Fibroblast of lung (primary cell): ENCODE measurements around the gene LMO1. TPM values are rescaled to one million over a fixed set of nuclear protein-coding genes. Genes with fewer than 3 reads are reported as not detected.
A peak's percentile ranks its signal among the peaks of the same experiment; 100 is the strongest.

Experiments used
- DNase-seq, 2 donors: peaks; one replicate each; pipeline versions ENCODE4 v3.0.0 to v3.0.0-alpha.2; 2010; ENCODE audit warnings: low read depth in 2 of 2
- H2AFZ ChIP-seq: 2 replicates; pipeline ENCODE4 v1.5.1; 2012; ENCODE audit warnings: low read length, control low read depth, inconsistent platforms
- H3K27ac ChIP-seq: 2 replicates; pipeline ENCODE4 v1.5.1; 2011; ENCODE audit warnings: low read length, control low read depth; ENCODE audit not compliant: insufficient read depth
- H3K27me3 ChIP-seq: 2 replicates; pipeline ENCODE4 v1.5.1; 2011; ENCODE audit warnings: mild to moderate bottlenecking, low read length; ENCODE audit not compliant: control insufficient read depth, insufficient read depth
- H3K36me3 ChIP-seq: 2 replicates; pipeline ENCODE4 v1.5.1; 2011; ENCODE audit warnings: low read length; ENCODE audit not compliant: control insufficient read depth, insufficient read depth
- H3K4me1 ChIP-seq: 2 replicates; pipeline ENCODE4 v1.5.1; 2011; ENCODE audit warnings: low read length; ENCODE audit not compliant: control insufficient read depth, insufficient read depth; ENCODE audit errors: extremely low read depth
- H3K4me2 ChIP-seq: 2 replicates; pipeline ENCODE4 v1.5.1; 2011; ENCODE audit warnings: low read length, control low read depth; ENCODE audit not compliant: insufficient read depth; ENCODE audit errors: extremely low read depth
- H3K4me3 ChIP-seq, 4 experiments: fragments of 200-600 bp in 1 of 4; sonication (generic) in 1 of 4; replicated peaks in 1 of 4; 2 replicates each; pipeline ENCODE4 v1.5.1; 2011 to 2016; ENCODE audit warnings: low read length in 4 of 4, low read depth in 3 of 4, mild to moderate bottlenecking in 3 of 4, control low read depth in 2 of 4, inconsistent platforms in 1 of 4, mixed read lengths in 1 of 4; ENCODE audit not compliant: insufficient read depth in 1 of 4; ENCODE audit errors: control extremely low read depth in 1 of 4
- H3K79me2 ChIP-seq: 2 replicates; pipeline ENCODE4 v1.5.1; 2012; ENCODE audit warnings: mild to moderate bottlenecking, low read length, inconsistent platforms; ENCODE audit not compliant: control insufficient read depth, insufficient read depth
- H3K9ac ChIP-seq: 2 replicates; pipeline ENCODE4 v1.5.1; 2011; ENCODE audit warnings: mild to moderate bottlenecking, low read length, control low read depth; ENCODE audit not compliant: insufficient read depth
- H3K9me3 ChIP-seq: 2 replicates; pipeline ENCODE4 v1.5.1; 2012; ENCODE audit warnings: low read depth, low read length; ENCODE audit not compliant: control insufficient read depth, insufficient read depth
- H4K20me1 ChIP-seq: 2 replicates; pipeline ENCODE4 v1.5.1; 2011; ENCODE audit warnings: low read length; ENCODE audit not compliant: control insufficient read depth, insufficient read depth; ENCODE audit errors: extremely low read depth
- EZH2 ChIP-seq: IDR thresholded peaks from 2 replicates; pipeline ENCODE4 v1.5.1; 2012; ENCODE audit warnings: low read length, control low read depth, mild to moderate bottlenecking; ENCODE audit errors: missing control alignments
- polyA plus RNA-seq, 2 donors: library from polyadenylated mRNA; depleted of rRNA in 1 of 2; stranded (reverse) in 1 of 2; unstranded in 1 of 2; fragments of >200 nt; gene quantifications; 2 replicates each; pipeline ENCODE4 v1.2.1, GENCODE V29; 2011 to 2012; ENCODE audit warnings: missing spikeins in 1 of 2
- total RNA-seq: library from RNA; depleted of rRNA; stranded (reverse); fragments of >200 nt; gene quantifications from 2 replicates; pipeline ENCODE4 v1.2.1, GENCODE V29; 2014
- TF ChIP-seq, protein P1 (sequence below), 2 donors: IDR thresholded peaks in 1 of 2; conservative IDR thresholded peaks in 1 of 2; 1 replicate in 1 of 2; 2 replicates in 1 of 2; pipeline ENCODE4 v1.5.1; 2011 to 2012; ENCODE audit warnings: low read length in 2 of 2, control low read depth in 1 of 2, inconsistent platforms in 1 of 2, low read depth in 1 of 2, mild to moderate bottlenecking in 1 of 2

LMO1 gene
- total and polyA plus RNA-seq, 2 donors (not counting 1 experiment from before 2014, with no cell fraction given), result not detected

DNA sequence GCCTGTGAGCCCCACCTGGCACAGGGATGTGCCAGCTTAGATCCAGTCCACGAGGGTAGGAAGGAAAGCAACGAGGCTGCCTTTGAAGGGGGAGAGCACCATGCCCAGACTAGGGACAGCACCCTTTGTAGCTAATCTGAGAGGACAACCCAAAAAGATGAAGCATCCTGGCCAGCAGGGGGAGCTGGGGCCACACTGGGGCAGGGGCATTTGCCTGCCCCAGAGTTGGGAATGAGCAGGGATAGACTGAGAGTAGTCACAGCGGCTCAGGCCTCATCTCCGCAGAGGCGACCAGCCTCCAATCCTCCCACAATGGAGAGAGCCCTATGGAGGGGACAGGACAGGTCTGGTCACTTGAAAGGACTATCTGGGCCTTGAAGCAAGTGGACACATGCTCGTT lies 16.4 kb downstream of the LMO1 start:
- Histone ChIP-seq H3K4me1 (no peaks in the 10 kb centered on the region), H3K27ac (no peak overlapping the region), H4K20me1 (no peaks in the 10 kb centered on the region), H3K9ac (no peak overlapping the region), H3K79me2 (no peaks in the 10 kb centered on the region), H3K27me3 (peaks cover 4% of the 10 kb centered on the region), H3K4me3 (no peak overlapping the region), H3K4me2 (no peak overlapping the region), H3K36me3 (no peaks in the 10 kb centered on the region), H3K9me3 (no peaks in the 10 kb centered on the region), H2AFZ (no peak overlapping the region)
- no peak for DNase-seq
- TF ChIP-seq, protein P1, sequence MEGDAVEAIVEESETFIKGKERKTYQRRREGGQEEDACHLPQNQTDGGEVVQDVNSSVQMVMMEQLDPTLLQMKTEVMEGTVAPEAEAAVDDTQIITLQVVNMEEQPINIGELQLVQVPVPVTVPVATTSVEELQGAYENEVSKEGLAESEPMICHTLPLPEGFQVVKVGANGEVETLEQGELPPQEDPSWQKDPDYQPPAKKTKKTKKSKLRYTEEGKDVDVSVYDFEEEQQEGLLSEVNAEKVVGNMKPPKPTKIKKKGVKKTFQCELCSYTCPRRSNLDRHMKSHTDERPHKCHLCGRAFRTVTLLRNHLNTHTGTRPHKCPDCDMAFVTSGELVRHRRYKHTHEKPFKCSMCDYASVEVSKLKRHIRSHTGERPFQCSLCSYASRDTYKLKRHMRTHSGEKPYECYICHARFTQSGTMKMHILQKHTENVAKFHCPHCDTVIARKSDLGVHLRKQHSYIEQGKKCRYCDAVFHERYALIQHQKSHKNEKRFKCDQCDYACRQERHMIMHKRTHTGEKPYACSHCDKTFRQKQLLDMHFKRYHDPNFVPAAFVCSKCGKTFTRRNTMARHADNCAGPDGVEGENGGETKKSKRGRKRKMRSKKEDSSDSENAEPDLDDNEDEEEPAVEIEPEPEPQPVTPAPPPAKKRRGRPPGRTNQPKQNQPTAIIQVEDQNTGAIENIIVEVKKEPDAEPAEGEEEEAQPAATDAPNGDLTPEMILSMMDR (conservative IDR thresholded peaks at IDR 0.05 in 1 of 2, IDR thresholded peaks at IDR 0.05 in 1 of 2; ENCODE audit: low read depth in 1 of 2, low read length in 2 of 2), result peak; percentile 32 to 47
- TF ChIP-seq EZH2, result no peak

DNA sequence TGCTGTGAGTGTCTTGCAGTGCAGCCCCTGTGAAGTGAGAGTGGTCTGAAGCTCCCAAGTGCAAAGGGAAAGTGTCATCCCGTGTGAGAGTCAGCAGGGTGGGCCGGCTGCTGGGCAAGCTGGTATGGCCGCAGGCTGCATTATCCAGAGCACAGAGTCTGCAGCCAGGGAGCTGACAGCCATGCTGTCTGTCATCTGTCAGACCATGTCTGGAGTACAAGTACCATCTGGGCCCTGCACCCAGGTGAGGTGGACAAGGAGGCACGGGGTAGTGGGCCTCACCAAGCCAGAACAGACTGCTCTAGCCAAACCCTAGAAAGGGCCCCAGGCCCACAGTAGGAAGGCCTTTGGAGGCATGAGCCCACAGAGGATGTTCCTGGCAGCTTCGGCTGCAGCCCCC lies 20.2 kb downstream of the LMO1 start:
- DNase-seq, result no peak
- TF ChIP-seq, protein P1 (conservative IDR thresholded peaks at IDR 0.05 in 1 of 2, IDR thresholded peaks at IDR 0.05 in 1 of 2; ENCODE audit: low read depth in 1 of 2, low read length in 2 of 2), result no peak
- no peak for TF ChIP-seq EZH2
- Histone ChIP-seq H4K20me1 (no peaks in the 10 kb centered on the region), H2AFZ (no peak overlapping the region), H3K36me3 (no peaks in the 10 kb centered on the region), H3K4me2 (no peak overlapping the region), H3K79me2 (no peaks in the 10 kb centered on the region), H3K27ac (no peak overlapping the region), H3K9ac (no peak overlapping the region), H3K4me3 (no peak overlapping the region), H3K9me3 (no peaks in the 10 kb centered on the region), H3K27me3 (peaks cover 5% of the 10 kb centered on the region), H3K4me1 (no peaks in the 10 kb centered on the region)

DNA sequence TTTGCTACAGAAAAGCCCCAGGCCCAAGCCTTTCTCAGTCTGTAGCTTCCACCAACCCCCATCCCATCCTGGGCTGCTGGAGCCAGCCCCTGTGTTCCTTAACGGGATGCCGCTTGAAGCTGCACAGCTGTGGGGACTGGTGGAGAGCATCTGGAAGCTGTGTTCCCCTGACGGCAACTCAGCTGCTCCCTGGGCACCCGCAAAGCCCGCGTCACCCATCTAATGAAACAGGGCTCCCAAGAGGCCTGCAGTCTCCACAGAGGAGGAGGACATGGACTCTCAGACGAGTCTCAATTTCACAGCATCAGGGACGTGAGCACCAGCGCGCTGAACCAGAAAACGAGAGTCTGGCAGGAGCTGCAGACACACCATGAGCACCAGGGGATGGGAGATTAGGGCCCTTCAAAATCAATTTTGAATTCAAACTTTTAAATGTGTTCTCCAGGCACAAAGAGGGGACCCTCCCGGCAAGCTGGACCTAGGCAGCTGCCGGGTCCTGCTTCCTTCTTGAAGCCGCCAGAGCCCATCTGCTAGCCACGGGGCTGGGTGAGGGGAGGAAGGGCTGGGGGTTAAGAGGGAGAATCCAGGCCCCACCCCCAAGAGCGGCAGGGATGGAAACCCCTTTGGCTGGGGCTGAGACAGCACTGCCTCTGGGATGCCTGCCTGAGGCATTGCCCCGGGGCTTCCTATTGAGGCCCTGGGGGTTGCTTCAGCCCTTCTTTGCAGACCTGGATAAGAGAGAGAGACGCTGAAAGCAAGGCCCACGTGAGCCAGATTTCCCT lies 21.0 kb downstream of the LMO1 start:
- Histone ChIP-seq H3K4me1 (no peaks in the 10 kb centered on the region), H3K9me3 (no peaks in the 10 kb centered on the region), H3K4me2 (no peak overlapping the region), H3K9ac (no peak overlapping the region), H4K20me1 (no peaks in the 10 kb centered on the region), H2AFZ (no peak overlapping the region), H3K36me3 (no peaks in the 10 kb centered on the region), H3K27ac (no peak overlapping the region), H3K4me3 (no peak overlapping the region), H3K27me3 (peaks cover 5% of the 10 kb centered on the region), H3K79me2 (no peaks in the 10 kb centered on the region)
- no peak for DNase-seq
- TF ChIP-seq, protein P1 (conservative IDR thresholded peaks at IDR 0.05 in 1 of 2, IDR thresholded peaks at IDR 0.05 in 1 of 2; ENCODE audit: low read depth in 1 of 2, low read length in 2 of 2), result no peak
- TF ChIP-seq EZH2, result no peak
